T-helper 17 cell (primary cell): ENCODE data around the gene CHST11. TPM values are rescaled to one million over a fixed set of nuclear protein-coding genes. Genes with fewer than 3 reads are reported as not detected.

Source experiments
- ATAC-seq: fragments of 150-1000 bp; cut with Tn5 transposase; 2 replicates; pipeline ENCODE4 v1.10.0; 2021; ENCODE audit warnings: mild to moderate bottlenecking, moderate library complexity
- DNase-seq, 3 donors: peaks; one replicate each; pipeline versions ENCODE4 v3.0.0 to v3.0.0-alpha.2; 2020 to 2021
- H3K9me3 ChIP-seq: one replicate; pipeline ENCODE4 v1.7.0; 2013; ENCODE audit warnings: low read length, mild to moderate bottlenecking; ENCODE audit not compliant: control insufficient read depth, poor library complexity, severe bottlenecking
- H3K27ac Mint-ChIP-seq: one replicate; pipeline ENCODE4 v1.8.0; 2022; ENCODE audit warnings: mild to moderate bottlenecking, moderate library complexity, mixed read lengths
- H3K27me3 Mint-ChIP-seq: one replicate; pipeline ENCODE4 v1.8.0; 2022; ENCODE audit warnings: mixed read lengths
- H3K36me3 Mint-ChIP-seq: one replicate; pipeline ENCODE4 v1.8.0; 2022; ENCODE audit warnings: low read depth, mixed read lengths
- H3K4me1 Mint-ChIP-seq: one replicate; pipeline ENCODE4 v1.8.0; 2022; ENCODE audit warnings: mild to moderate bottlenecking, mixed read lengths
- H3K4me3 Mint-ChIP-seq: one replicate; pipeline ENCODE4 v1.8.0; 2022; ENCODE audit warnings: mild to moderate bottlenecking, moderate library complexity, mixed read lengths
- total RNA-seq, 4 donors: library from RNA in 2 of 4; stranded (reverse) in 2 of 4; gene quantifications; one replicate each; pipeline ENCODE4 v1.2.3 and lab custom pipeline; 2022 to 2026

The CHST11 gene
- total RNA-seq, 2 donors from 2014 or later = 76.6 to 78.3 TPM

GRCh38 chr12:104591257-104591885 is 134.6 kb downstream of the CHST11 start:
- H3K27ac Mint-ChIP-seq = no peak overlapping the region
- no peaks in the 10 kb centered on the region for H3K9me3 ChIP-seq
- no peak overlapping the region for H3K4me3 Mint-ChIP-seq
- H3K36me3 Mint-ChIP-seq = no peaks in the 10 kb centered on the region
- peaks cover 36% of the 10 kb centered on the region for H3K4me1 Mint-ChIP-seq
- DNase-seq = no peak
- no peaks in the 10 kb centered on the region for H3K27me3 Mint-ChIP-seq
- ATAC-seq = no peak

GRCh38 chr12:104593482-104593881 is 136.7 kb downstream of the CHST11 start:
- ATAC-seq (no peak), DNase-seq (no peak)
- Mint-ChIP-seq H3K4me1 (peaks cover 35% of the 10 kb centered on the region), H3K4me3 (no peak overlapping the region), H3K27me3 (no peaks in the 10 kb centered on the region), H3K27ac (no peak overlapping the region), H3K36me3 (no peaks in the 10 kb centered on the region)
- H3K9me3 ChIP-seq = no peaks in the 10 kb centered on the region

GRCh38 chr12:104596134-104596799 is 139.5 kb downstream of the CHST11 start:
- no peak for DNase-seq
- peaks cover 2% of the 10 kb centered on the region for H3K36me3 Mint-ChIP-seq
- no peaks in the 10 kb centered on the region for H3K27me3 Mint-ChIP-seq
- peak overlapping the region; percentile 72 for H3K27ac Mint-ChIP-seq
- ATAC-seq = no peak
- no peaks in the 10 kb centered on the region for H3K9me3 ChIP-seq
- H3K4me3 Mint-ChIP-seq = no peak overlapping the region
- peaks cover 36% of the 10 kb centered on the region for H3K4me1 Mint-ChIP-seq

GRCh38 chr12:104596898-104597843 is 140.4 kb downstream of the CHST11 start:
- no peak overlapping the region for H3K4me3 Mint-ChIP-seq
- DNase-seq (no peak), ATAC-seq (no peak)
- no peaks in the 10 kb centered on the region for H3K9me3 ChIP-seq
- H3K36me3 Mint-ChIP-seq = peaks cover 2% of the 10 kb centered on the region
- peaks cover 37% of the 10 kb centered on the region for H3K4me1 Mint-ChIP-seq
- peak overlapping the region; percentile 72 for H3K27ac Mint-ChIP-seq
- no peaks in the 10 kb centered on the region for H3K27me3 Mint-ChIP-seq

GRCh38 chr12:104598342-104599271 is 141.9 kb downstream of the CHST11 start:
- Mint-ChIP-seq H3K27ac (peak overlapping the region; percentile 72), H3K4me1 (peaks cover 44% of the 10 kb centered on the region), H3K36me3 (peaks cover 5% of the 10 kb centered on the region), H3K4me3 (no peak overlapping the region), H3K27me3 (no peaks in the 10 kb centered on the region)
- DNase-seq (no peak), ATAC-seq (no peak)
- H3K9me3 ChIP-seq = no peaks in the 10 kb centered on the region

- Mint-ChIP-seq H3K36me3 (peaks cover 5% of the 10 kb centered on the region), H3K27me3 (no peaks in the 10 kb centered on the region), H3K4me3 (no peak overlapping the region), H3K27ac (peak overlapping the region; percentile 92), H3K4me1 (peaks cover 46% of the 10 kb centered on the region)
- DNase-seq = no peak
- H3K9me3 ChIP-seq = no peaks in the 10 kb centered on the region
- no peak for ATAC-seq
Observed at GRCh38 chr12:104599272-104600035, 142.7 kb downstream of the CHST11 start.

GRCh38 chr12:104600036-104600712 is 143.4 kb downstream of the CHST11 start:
- no peak for ATAC-seq
- no peaks in the 10 kb centered on the region for H3K9me3 ChIP-seq
- H3K4me3 Mint-ChIP-seq = no peak overlapping the region
- peak overlapping the region; percentile 92 for H3K27ac Mint-ChIP-seq
- peaks cover 48% of the 10 kb centered on the region for H3K4me1 Mint-ChIP-seq
- H3K27me3 Mint-ChIP-seq = no peaks in the 10 kb centered on the region
- no peak for DNase-seq
- peaks cover 5% of the 10 kb centered on the region for H3K36me3 Mint-ChIP-seq

- H3K36me3 Mint-ChIP-seq = peaks cover 5% of the 10 kb centered on the region
- H3K27me3 Mint-ChIP-seq = no peaks in the 10 kb centered on the region
- ATAC-seq (no peak), DNase-seq (no peak)
- peak overlapping the region; percentile 92 for H3K27ac Mint-ChIP-seq
- peaks cover 53% of the 10 kb centered on the region for H3K4me1 Mint-ChIP-seq
- H3K4me3 Mint-ChIP-seq = no peak overlapping the region
- H3K9me3 ChIP-seq = no peaks in the 10 kb centered on the region
Observed at GRCh38 chr12:104600790-104601739, 144.3 kb downstream of the CHST11 start.

- no peak for DNase-seq
- Mint-ChIP-seq H3K27me3 (no peaks in the 10 kb centered on the region), H3K36me3 (peaks cover 5% of the 10 kb centered on the region)
Observed at GRCh38 chr12:104602406-104602805, 145.7 kb downstream of the CHST11 start.

GRCh38 chr12:104602896-104603295 is 146.1 kb downstream of the CHST11 start:
- Mint-ChIP-seq H3K36me3 (peaks cover 5% of the 10 kb centered on the region), H3K4me3 (no peak overlapping the region), H3K27ac (peak overlapping the region; percentile 92), H3K27me3 (no peaks in the 10 kb centered on the region), H3K4me1 (peaks cover 50% of the 10 kb centered on the region)
- DNase-seq (no peak), ATAC-seq (no peak)
- H3K9me3 ChIP-seq = no peaks in the 10 kb centered on the region

More at GRCh38 chr12:104602406-104602805, 145.7 kb downstream of the CHST11 start:
- Mint-ChIP-seq H3K4me3 (no peak overlapping the region), H3K4me1 (peaks cover 48% of the 10 kb centered on the region), H3K27ac (peak overlapping the region; percentile 92)
- no peaks in the 10 kb centered on the region for H3K9me3 ChIP-seq
- ATAC-seq = no peak

- Mint-ChIP-seq H3K27me3 (no peaks in the 10 kb centered on the region), H3K4me3 (peak overlapping the region; percentile 59), H3K4me1 (peaks cover 55% of the 10 kb centered on the region), H3K36me3 (peaks cover 7% of the 10 kb centered on the region), H3K27ac (peak overlapping the region; percentile 92)
- H3K9me3 ChIP-seq = no peaks in the 10 kb centered on the region
- no peak for ATAC-seq
- DNase-seq = no peak
Observed at GRCh38 chr12:104603545-104603973, 146.8 kb downstream of the CHST11 start.
